ENCODE measurements around the gene NOC4L.

Gene NOC4L

GRCh38 chr12:132160016-132160415, 15.8 kb downstream of the NOC4L start:
- in situ Hi-C loops (cut with HindIII; ENCODE audit: low sequenced_read_pairs): no loop called here
- DNase-seq (ENCODE audit: low read depth): no peak
- TF ChIP-seq, protein P1, sequence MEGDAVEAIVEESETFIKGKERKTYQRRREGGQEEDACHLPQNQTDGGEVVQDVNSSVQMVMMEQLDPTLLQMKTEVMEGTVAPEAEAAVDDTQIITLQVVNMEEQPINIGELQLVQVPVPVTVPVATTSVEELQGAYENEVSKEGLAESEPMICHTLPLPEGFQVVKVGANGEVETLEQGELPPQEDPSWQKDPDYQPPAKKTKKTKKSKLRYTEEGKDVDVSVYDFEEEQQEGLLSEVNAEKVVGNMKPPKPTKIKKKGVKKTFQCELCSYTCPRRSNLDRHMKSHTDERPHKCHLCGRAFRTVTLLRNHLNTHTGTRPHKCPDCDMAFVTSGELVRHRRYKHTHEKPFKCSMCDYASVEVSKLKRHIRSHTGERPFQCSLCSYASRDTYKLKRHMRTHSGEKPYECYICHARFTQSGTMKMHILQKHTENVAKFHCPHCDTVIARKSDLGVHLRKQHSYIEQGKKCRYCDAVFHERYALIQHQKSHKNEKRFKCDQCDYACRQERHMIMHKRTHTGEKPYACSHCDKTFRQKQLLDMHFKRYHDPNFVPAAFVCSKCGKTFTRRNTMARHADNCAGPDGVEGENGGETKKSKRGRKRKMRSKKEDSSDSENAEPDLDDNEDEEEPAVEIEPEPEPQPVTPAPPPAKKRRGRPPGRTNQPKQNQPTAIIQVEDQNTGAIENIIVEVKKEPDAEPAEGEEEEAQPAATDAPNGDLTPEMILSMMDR (IDR thresholded peaks at IDR 0.05; ENCODE audit: low read depth, low read length, missing control alignments): no peak
- H3K4me3 ChIP-seq (ENCODE audit: low read depth, low read length): no peak overlapping the region

DNA sequence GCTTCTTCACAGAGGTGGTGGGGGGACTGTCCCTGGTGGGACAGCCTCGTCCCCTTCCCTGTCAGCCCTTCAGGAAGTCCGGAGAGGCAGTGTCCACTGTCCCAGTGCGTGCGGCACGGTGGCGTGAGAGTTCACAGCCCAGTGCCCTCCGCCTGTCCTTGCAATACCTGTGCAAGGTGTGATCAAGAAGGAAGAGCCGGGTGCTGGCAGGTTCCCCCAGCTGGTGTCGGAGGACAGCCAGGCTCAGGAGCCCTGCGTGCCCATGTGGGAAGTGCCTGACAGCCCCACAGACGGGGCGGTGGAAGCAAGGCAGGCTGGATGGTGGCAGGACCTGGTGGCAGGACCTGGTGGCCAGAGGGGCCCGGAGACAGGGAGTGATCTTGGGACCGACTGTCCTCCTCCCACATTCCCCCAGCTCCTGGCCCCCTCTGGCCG, 16.4 kb downstream of the NOC4L start:
- no peak for DNase-seq (ENCODE audit: low read depth)
- TF ChIP-seq, protein P1 (IDR thresholded peaks at IDR 0.05; ENCODE audit: low read depth, low read length, missing control alignments): no peak
- in situ Hi-C loops (cut with HindIII; ENCODE audit: low sequenced_read_pairs): no loop called here
- no peak overlapping the region for H3K4me3 ChIP-seq (ENCODE audit: low read depth, low read length)

DNA sequence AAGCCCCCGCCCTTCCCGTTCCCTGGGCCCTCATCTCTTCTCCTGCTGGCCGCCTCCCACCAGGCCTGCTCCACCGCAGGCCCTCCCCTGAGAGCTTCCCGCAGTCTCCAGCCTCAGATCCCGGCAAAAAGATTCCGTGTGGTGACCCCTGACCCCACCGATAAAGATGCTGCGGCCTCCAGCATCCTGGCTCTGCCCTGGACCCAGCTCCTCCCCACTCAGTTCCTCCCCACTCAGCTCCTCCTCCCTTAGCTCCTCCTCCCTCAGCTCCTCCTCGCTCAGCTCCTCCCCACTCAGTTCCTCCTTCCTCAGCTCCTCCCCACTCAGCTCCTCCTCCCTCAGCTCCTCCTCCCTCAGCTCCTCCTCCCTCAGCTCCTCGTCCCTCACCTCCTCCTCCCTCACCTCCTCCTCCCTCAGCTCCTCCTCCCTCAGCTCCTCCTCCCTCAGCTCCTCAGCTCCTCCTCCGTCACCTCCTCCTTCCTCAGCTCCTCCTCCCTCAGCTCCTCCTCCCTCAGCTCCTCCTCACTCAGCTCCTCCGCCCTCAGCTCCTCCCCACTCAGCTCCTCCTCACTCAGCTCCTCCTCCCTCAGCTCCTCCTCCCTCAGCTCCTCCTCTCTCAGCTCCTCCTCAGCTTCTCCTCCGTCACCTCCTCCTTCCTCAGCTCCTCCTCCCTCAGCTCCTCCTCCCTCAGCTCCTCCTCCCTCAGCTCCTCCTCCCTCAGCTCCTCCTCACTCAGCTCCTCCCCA, 17.0 kb downstream of the NOC4L start:
- in situ Hi-C loops (cut with HindIII; ENCODE audit: low sequenced_read_pairs): no loop called here
- TF ChIP-seq, protein P1 (IDR thresholded peaks at IDR 0.05; ENCODE audit: low read depth, low read length, missing control alignments): no peak

DNA sequence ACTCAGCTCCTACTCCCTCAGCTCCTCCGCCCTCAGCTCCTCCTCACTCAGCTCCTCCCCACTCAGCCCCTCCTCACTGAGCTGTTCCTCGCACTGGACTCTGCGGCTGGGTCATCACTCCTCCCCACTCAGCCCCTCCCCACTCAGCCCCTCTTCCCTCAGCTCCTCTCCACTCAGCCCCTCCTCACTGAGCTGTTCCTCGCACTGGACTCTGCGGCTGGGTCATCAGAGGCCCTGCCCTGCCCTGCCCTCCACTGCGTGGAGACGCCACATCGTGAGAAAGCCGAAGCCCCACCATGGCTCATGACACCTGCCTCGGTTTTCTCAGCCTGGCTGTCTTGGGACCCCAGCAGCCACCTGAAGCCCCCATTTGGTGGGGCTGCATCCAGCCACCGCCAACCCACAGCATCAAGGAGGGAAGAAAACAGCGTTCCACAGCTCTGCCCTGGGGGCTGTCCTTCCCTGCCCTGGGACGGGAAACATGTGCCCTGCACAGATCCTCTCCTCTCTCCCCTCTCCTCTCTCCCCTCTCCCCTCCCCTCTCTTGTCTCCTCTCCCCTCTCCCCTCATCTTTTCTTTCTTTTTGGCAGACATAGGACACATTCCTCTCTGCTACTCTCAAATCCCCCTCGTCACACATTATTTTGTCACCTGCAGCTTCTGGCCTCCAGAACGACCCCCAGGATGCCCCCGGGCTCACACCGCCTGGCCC, 17.7 kb downstream of the NOC4L start:
- DNase-seq (ENCODE audit: low read depth): no peak
- TF ChIP-seq, protein P1 (IDR thresholded peaks at IDR 0.05; ENCODE audit: low read depth, low read length, missing control alignments): no peak
- in situ Hi-C loops (cut with HindIII; ENCODE audit: low sequenced_read_pairs): no loop called here
- H3K4me3 ChIP-seq (ENCODE audit: low read depth, low read length): no peak overlapping the region

More for the DNA sequence above, 17.0 kb downstream of the NOC4L start:
- H3K4me3 ChIP-seq (ENCODE audit: low read depth, low read length): no peak overlapping the region
- DNase-seq (ENCODE audit: low read depth): no peak

- DNase-seq (ENCODE audit: low read depth): peak; percentile 88
- TF ChIP-seq, protein P1 (IDR thresholded peaks at IDR 0.05; ENCODE audit: low read depth, low read length, missing control alignments): no peak
- H3K4me3 ChIP-seq (ENCODE audit: low read depth, low read length): no peak overlapping the region
- in situ Hi-C loops (cut with HindIII; ENCODE audit: low sequenced_read_pairs): no loop called here
Observed at GRCh38 chr12:132162508-132163031, 18.3 kb downstream of the NOC4L start.

GRCh38 chr12:132163041-132163910, 19.0 kb downstream of the NOC4L start:
- DNase-seq (ENCODE audit: low read depth): no peak
- TF ChIP-seq, protein P1 (IDR thresholded peaks at IDR 0.05; ENCODE audit: low read depth, low read length, missing control alignments): no peak
- H3K4me3 ChIP-seq (ENCODE audit: low read depth, low read length): no peak overlapping the region
- in situ Hi-C loops (cut with HindIII; ENCODE audit: low sequenced_read_pairs): no loop called here

Data from astrocyte of the cerebellum (primary cell).